ENCODE measurements around the gene CNTN4. TPM values are rescaled to one million over a fixed set of nuclear protein-coding genes. Genes with fewer than 3 reads are reported as not detected.

Gene CNTN4
- total and polyA plus RNA-seq, 2 donors (not counting 3 experiments of a cell fraction or from before 2014, with no cell fraction given) = not detected

GRCh38 chr3:2212206-2212605 lies 113.5 kb downstream of the CNTN4 start:
- Histone ChIP-seq H3K9me3 (replicated peaks; ENCODE audit: control insufficient read depth, insufficient read depth, low read length) (peaks cover 2% of the 10 kb centered on the region), H3K4me3 (replicated peaks in 1 of 3; ENCODE audit: insufficient read depth in 1 of 3, low read depth in 1 of 3, low read length in 3 of 3) (no peak overlapping the region), H3K9me1 (replicated peaks; ENCODE audit: control insufficient read depth, extremely low read depth, insufficient read depth, low read length) (no peaks in the 10 kb centered on the region), H4K20me1 (replicated peaks; ENCODE audit: control insufficient read depth, extremely low read depth, insufficient read depth, low read length) (no peaks in the 10 kb centered on the region), H3K4me2 (ENCODE audit: insufficient read depth, low read length) (no peak overlapping the region), H3K79me2 (ENCODE audit: control insufficient read depth, insufficient read depth, low read length) (no peaks in the 10 kb centered on the region), H2AFZ (ENCODE audit: low read depth, low read length) (no peak overlapping the region), H3K27me3 (ENCODE audit: control insufficient read depth in 2 of 2, insufficient read depth in 2 of 2, low read length in 2 of 2) (no peaks in the 10 kb centered on the region), H3K27ac (ENCODE audit: insufficient read depth, low read depth, low read length) (no peak overlapping the region), H3K4me1 (ENCODE audit: control insufficient read depth, extremely low read depth, insufficient read depth, low read length) (no peaks in the 10 kb centered on the region), H3K36me3 (ENCODE audit: control insufficient read depth in 2 of 2, extremely low read depth in 1 of 2, insufficient read depth in 2 of 2, low read length in 2 of 2) (no peaks in the 10 kb centered on the region), H3K9ac (replicated peaks; ENCODE audit: extremely low read depth, insufficient read depth, low read length) (no peak overlapping the region)
- POLR2A ChIA-PET = no interaction called here
- intact Hi-C loops (cut with micrococcal nuclease) (no loop called here), dilution Hi-C loops (cut with MboI; ENCODE audit: extremely low pct_ligation_motif_present, low sequenced_read_pairs) (no loop called here)
- TF ChIP-seq FOS (IDR thresholded peaks at IDR 0.05; ENCODE audit: borderline replicate concordance, insufficient read depth, low read length) = no peak
- no peak for TF ChIP-seq MYC (IDR thresholded peaks at IDR 0.05; ENCODE audit: low read depth, low read length)
- no peak for TF ChIP-seq MAX (IDR thresholded peaks at IDR 0.05; ENCODE audit: insufficient read depth, insufficient read length)
- no peak for TF ChIP-seq EZH2 (IDR thresholded peaks at IDR 0.05; ENCODE audit: borderline replicate concordance, low read depth, low read length, severe bottlenecking)
- no peak for TF ChIP-seq JUN (IDR thresholded peaks at IDR 0.05; ENCODE audit: borderline replicate concordance, insufficient read depth, insufficient read length, low read depth)
- TF ChIP-seq GATA2 (IDR thresholded peaks at IDR 0.05; ENCODE audit: insufficient read depth, insufficient read length, low read depth, low read length) = no peak
- TF ChIP-seq CTCF (IDR thresholded peaks at IDR 0.05; ENCODE audit: extremely low read depth in 1 of 2, insufficient read depth in 1 of 2, low read depth in 1 of 2, low read length in 2 of 2) = no peak
- CTCF ChIA-PET = no interaction called here
- FAIRE-seq (no peak), DNase-seq (ENCODE audit: low read depth, low spot score) (no peak)
- no TSS peak for BruUV-seq (replicated peaks)

All from endothelial cell of umbilical vein (primary cell).